Left cardiac atrium (tissue), 4 donors: ENCODE results near the gene RTN4RL1. TPM values are rescaled to one million over a fixed set of nuclear protein-coding genes. Genes with fewer than 3 reads are reported as not detected.
A peak's percentile ranks its signal among the peaks of the same experiment; 100 is the strongest.

Experiments used
- ATAC-seq, 2 donors: fragments of 200-7000 bp; cut with Tn5 transposase; one replicate each; pipeline ENCODE4 v1.9.1; 2020; ENCODE audit warnings: mild to moderate bottlenecking in 2 of 2, moderate library complexity in 2 of 2
- DNase-seq: peaks from one replicate; pipeline ENCODE4 v3.0.0-alpha.2; 2020
- intact Hi-C, 2 donors: fragments of 100-400 bp; cut with DNase I; formaldehyde crosslinking; loops; one replicate each; pipeline versions ENCODE4 v1.14.1 to v1.15.1; 2022 to 2023
- total RNA-seq, 2 donors: library from RNA; stranded (reverse); fragmentation: NEBNext Ultra II Directional; extraction: Animal tissue kit (Norgen Biotek cat#: 25700); gene quantifications; one replicate each; pipeline ENCODE4 v1.2.1, GENCODE V29; 2021
- donor health status: DM: no; HTN: yes; CAD: no.
- donor health status: DM: no; HTN: yes; CAD: no; lungs with severe emphysema.
- donor health status: DM: yes; HTN: yes; CAD: no.
- donor health status: Dilated cardiomyopathy.

RTN4RL1 gene
- total RNA-seq, 2 donors from 2014 or later = 6.2 to 7.6 TPM

GRCh38 chr17:2051061-2051932 is 26.2 kb upstream of the RTN4RL1 start:
- ATAC-seq (peak in 1 of 2 donors; percentile 1), DNase-seq (peak; percentile 72)
- intact Hi-C loops = no loop called here

- ATAC-seq (peak; percentile 39 to 62), DNase-seq (peak; percentile 79)
- intact Hi-C loops = no loop called here
Observed at GRCh38 chr17:2050300-2051060, 25.3 kb upstream of the RTN4RL1 start.

GRCh38 chr17:2049333-2050299 is 24.5 kb upstream of the RTN4RL1 start:
- peak; percentile 41 to 64 for ATAC-seq
- intact Hi-C loops = no loop called here
- peak; percentile 91 for DNase-seq

- intact Hi-C loops = no loop called here
- ATAC-seq = no peak
- no peak for DNase-seq
Observed at GRCh38 chr17:2048805-2049204, 23.7 kb upstream of the RTN4RL1 start.

GRCh38 chr17:2047590-2047989 is 22.5 kb upstream of the RTN4RL1 start:
- intact Hi-C loops = no loop called here
- no peak for ATAC-seq
- no peak for DNase-seq

GRCh38 chr17:2044263-2044894 is 19.2 kb upstream of the RTN4RL1 start:
- DNase-seq (no peak), ATAC-seq (no peak)
- intact Hi-C loops = loop anchor here in 1 of 2 donors (5.0 kb wide), 1 partner anchor 137 kb away; no protein-coding TSS in a partner anchor

- ATAC-seq (no peak), DNase-seq (no peak)
- intact Hi-C loops = loop anchor here in 1 of 2 donors (5.0 kb wide), 1 partner anchor 136 kb away; no protein-coding TSS in a partner anchor
Observed at GRCh38 chr17:2043785-2044184, 18.7 kb upstream of the RTN4RL1 start.

- intact Hi-C loops = loop anchor here in 1 of 2 donors (5.0 kb wide), 1 partner anchor 136 kb away; no protein-coding TSS in a partner anchor
- no peak for DNase-seq
- no peak for ATAC-seq
Observed at GRCh38 chr17:2042933-2043332, 17.8 kb upstream of the RTN4RL1 start.

- DNase-seq (no peak), ATAC-seq (peak in 1 of 2 donors; percentile 9)
- intact Hi-C loops = loop anchor here in 1 of 2 donors (5.0 kb wide), 1 partner anchor 135 kb away; no protein-coding TSS in a partner anchor
Observed at GRCh38 chr17:2042390-2042847, 17.3 kb upstream of the RTN4RL1 start.

GRCh38 chr17:2041561-2042389 is 16.6 kb upstream of the RTN4RL1 start, which contains the start of gene OVCA2:
OVCA2 (plus strand) TSS chr17:2042022; CDS start chr17:2042048, 26 bp downstream.
- peak; percentile 94 to 97 for ATAC-seq
- intact Hi-C loops = loop anchor here in 1 of 2 donors (5.0 kb wide), 1 partner anchor 134 kb away; no protein-coding TSS in a partner anchor
- DNase-seq = peak; percentile 97

GRCh38 chr17:2040942-2041560 is 15.9 kb upstream of the RTN4RL1 start:
- DNase-seq (no peak), ATAC-seq (peak in 1 of 2 donors; percentile 0)
- intact Hi-C loops = loop anchor here in 1 of 2 donors (5.0 kb wide), 1 partner anchor 134 kb away; no protein-coding TSS in a partner anchor

- ATAC-seq (no peak), DNase-seq (no peak)
- intact Hi-C loops = loop anchor here in 1 of 2 donors (5.0 kb wide), 1 partner anchor 133 kb away; no protein-coding TSS in a partner anchor
Observed at GRCh38 chr17:2040219-2040827, 15.2 kb upstream of the RTN4RL1 start.

- DNase-seq = no peak
- intact Hi-C loops = loop anchor here in 1 of 2 donors (10.0 kb wide), 1 partner anchor 372 kb away; no protein-coding TSS in a partner anchor
- no peak for ATAC-seq
Observed at GRCh38 chr17:2037155-2037554, 12.0 kb upstream of the RTN4RL1 start.

- intact Hi-C loops = loop anchor here in 1 of 2 donors (10.0 kb wide), 1 partner anchor 371 kb away; no protein-coding TSS in a partner anchor
- ATAC-seq (no peak), DNase-seq (no peak)
Observed at GRCh38 chr17:2035541-2036488, 10.7 kb upstream of the RTN4RL1 start.
